NB4 (cell line): Measurements from ENCODE around the gene PBRM1.

Experiments used
- DNase-seq: peaks from one replicate; pipeline ENCODE4 v3.0.0; 2010; ENCODE audit warnings: low read depth
- H3K4me3 ChIP-seq: one replicate; pipeline ENCODE4 v1.5.1; 2011; ENCODE audit warnings: mild to moderate bottlenecking, low read depth, low read length, moderate library complexity
- MYC ChIP-seq: IDR thresholded peaks from 2 replicates; pipeline ENCODE4 v1.6.1; 2011; ENCODE audit warnings: low read depth, low read length
- POLR2A ChIP-seq: IDR thresholded peaks from 2 replicates; pipeline ENCODE4 v1.6.1; 2011; ENCODE audit warnings: mild to moderate bottlenecking; ENCODE audit not compliant: insufficient read length; ENCODE audit errors: extremely low read depth
- TF ChIP-seq, protein P1 (sequence below): IDR thresholded peaks from 2 replicates; pipeline ENCODE4 v1.6.1; 2011; ENCODE audit warnings: low read depth, low read length
- TF ChIP-seq, protein P2 (sequence below): IDR thresholded peaks from one replicate; pipeline ENCODE4 v1.5.1; 2012; ENCODE audit warnings: low read depth, low read length

Gene PBRM1

DNA sequence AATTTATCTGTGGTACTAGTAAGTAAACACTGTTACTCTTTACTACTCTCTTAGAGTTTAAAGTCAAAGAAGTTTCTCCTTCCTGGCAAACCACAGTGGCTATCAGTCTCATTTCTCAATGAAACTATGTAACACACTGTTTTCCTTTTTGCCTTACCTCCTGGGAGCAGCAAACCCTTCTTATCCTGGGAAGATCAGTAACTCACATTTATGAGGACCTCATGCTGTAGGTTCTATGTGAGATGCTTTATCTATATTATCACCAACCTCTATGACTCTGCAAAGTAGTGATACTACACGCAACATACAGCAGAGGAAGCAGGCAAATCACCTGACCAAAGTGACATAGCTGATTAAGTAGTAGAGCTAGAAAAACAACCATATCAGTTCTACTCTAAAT, 35.3 kb downstream of the PBRM1 start:
- TF ChIP-seq, protein P1, sequence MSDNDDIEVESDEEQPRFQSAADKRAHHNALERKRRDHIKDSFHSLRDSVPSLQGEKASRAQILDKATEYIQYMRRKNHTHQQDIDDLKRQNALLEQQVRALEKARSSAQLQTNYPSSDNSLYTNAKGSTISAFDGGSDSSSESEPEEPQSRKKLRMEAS: no peak
- TF ChIP-seq, protein P2, sequence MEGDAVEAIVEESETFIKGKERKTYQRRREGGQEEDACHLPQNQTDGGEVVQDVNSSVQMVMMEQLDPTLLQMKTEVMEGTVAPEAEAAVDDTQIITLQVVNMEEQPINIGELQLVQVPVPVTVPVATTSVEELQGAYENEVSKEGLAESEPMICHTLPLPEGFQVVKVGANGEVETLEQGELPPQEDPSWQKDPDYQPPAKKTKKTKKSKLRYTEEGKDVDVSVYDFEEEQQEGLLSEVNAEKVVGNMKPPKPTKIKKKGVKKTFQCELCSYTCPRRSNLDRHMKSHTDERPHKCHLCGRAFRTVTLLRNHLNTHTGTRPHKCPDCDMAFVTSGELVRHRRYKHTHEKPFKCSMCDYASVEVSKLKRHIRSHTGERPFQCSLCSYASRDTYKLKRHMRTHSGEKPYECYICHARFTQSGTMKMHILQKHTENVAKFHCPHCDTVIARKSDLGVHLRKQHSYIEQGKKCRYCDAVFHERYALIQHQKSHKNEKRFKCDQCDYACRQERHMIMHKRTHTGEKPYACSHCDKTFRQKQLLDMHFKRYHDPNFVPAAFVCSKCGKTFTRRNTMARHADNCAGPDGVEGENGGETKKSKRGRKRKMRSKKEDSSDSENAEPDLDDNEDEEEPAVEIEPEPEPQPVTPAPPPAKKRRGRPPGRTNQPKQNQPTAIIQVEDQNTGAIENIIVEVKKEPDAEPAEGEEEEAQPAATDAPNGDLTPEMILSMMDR: no peak
- TF ChIP-seq MYC (no peak), POLR2A (no peak)
- H3K4me3 ChIP-seq: no peak overlapping the region
- no peak for DNase-seq

DNA sequence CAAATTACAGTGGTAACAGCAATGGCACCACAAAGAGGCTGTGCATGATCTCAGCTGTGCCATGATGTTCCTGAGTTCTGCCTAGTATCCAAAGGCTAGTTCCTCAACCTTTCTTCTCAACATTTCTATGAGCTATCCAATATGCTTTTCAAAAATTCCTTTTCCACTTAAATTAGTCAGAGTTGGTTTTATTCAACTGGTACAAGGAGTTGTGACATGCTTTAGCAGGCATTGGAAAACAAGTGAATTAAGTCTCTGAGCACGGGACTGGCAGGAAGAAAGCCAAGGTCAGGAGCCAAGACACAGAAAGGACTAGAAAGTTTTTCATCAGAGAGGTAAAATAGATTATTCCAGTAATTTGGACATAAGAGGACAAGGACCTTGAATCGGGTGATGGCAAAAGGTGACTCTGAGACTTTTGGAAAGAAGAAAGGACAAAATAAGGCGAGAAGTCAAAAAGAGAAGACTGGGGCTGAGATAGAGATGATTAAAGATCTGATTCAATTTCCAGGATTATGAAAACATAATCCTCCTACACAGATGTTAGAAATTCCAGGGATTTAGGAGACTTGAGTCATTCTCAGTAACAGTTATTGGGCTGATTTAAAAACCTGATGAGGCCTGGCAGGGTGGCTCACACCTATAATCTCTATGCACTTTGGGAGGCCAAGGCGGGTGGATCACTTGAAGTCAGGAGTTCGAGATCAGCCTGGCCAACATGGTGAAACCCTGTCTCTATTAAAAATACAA, 36.1 kb downstream of the PBRM1 start:
- H3K4me3 ChIP-seq: no peak overlapping the region
- DNase-seq: no peak
- TF ChIP-seq, protein P2: no peak
- TF ChIP-seq MYC (no peak), POLR2A (no peak)
- TF ChIP-seq, protein P1: no peak

DNA sequence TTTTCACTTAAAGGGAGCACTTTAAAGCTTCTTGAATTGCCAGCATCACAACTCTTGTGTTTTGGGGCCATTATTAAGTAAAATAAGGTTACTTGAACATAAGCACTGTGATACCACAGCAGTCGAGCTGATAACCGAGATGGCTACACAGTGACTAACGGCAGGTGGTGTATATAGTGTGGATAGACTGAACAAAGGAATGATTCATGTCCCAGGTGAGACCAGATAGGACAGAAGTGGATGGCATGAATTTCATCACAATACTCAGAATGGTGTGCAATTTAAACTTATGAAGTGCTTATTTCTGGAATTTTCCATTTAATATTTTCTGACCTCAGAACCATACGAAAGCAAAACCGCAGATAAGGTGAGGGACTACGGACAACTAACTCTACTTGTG, 40.2 kb downstream of the PBRM1 start:
- DNase-seq: no peak
- H3K4me3 ChIP-seq: no peak overlapping the region
- TF ChIP-seq MYC (no peak), POLR2A (no peak)
- TF ChIP-seq, protein P2: no peak
- TF ChIP-seq, protein P1: no peak

DNA sequence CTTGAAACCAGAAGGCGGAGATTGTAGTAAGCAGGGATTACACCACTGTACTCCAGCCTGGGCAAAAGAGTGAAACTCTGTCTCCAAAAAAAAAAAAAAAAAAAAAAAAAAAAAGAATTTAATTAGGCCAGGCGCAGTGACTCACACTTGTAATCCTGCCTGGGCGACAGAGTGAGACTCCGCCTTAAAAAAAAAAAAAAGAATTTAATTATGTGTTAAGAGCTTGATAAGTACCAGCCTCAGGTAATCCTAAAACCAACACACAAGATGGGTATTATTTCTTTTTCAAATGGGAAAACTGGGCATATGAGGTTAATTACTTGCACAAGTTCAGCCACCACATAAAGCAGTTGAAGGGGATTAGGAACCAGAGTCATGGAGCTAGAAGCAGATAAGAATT, 49.0 kb downstream of the PBRM1 start:
- DNase-seq: no peak
- TF ChIP-seq, protein P2: no peak
- TF ChIP-seq MYC (no peak), POLR2A (no peak)
- TF ChIP-seq, protein P1: no peak
- H3K4me3 ChIP-seq: no peak overlapping the region

DNA sequence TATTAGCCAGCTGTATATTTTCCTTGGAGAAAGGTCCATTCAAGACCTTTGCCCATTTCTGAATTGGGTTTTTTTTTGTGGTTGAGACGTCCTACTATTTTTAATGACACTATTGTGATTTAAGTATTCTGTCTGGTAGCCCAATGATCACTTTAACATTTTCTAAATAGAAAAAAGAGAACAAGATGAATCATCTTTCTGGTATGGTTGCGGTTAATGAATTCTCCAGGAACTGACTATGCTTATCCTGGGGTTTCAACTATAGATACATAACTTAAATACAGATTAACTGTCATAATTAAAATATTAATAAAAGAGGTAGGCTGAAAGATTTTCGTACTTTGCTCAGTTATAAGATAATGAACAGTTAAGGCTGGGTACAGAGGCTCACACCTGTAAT, 51.9 kb downstream of the PBRM1 start:
- H3K4me3 ChIP-seq: no peak overlapping the region
- DNase-seq: no peak
- TF ChIP-seq, protein P1: no peak
- no peak for TF ChIP-seq POLR2A

DNA sequence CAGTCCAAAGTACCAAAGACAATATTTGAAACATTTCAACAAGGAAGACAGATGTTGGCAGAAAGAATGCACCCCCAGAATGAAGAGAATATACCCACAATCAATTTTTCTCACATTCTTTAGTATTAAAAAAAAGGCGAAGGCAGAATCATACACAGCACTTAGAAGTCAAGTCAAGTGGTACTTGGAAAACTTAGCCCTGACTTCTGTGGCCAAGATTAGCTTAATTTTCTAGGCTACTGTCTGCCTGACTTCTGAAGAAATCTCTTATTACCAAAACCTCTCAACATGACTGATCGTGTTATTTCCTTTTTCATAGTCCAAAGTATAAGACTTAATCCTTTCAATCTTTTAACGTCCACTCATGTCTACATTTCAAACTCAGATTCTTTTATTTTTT, 60.7 kb downstream of the PBRM1 start:
- TF ChIP-seq POLR2A: no peak
- no peak for TF ChIP-seq MYC
- TF ChIP-seq, protein P2: no peak
- TF ChIP-seq, protein P1: no peak
- no peak for DNase-seq
- H3K4me3 ChIP-seq: no peak overlapping the region
